LNCaP clone FGC (cell line): ENCODE measurements around the gene RTKN.
A peak's percentile ranks its signal among the peaks of the same experiment; 100 is the strongest.
"Not testable (repeated sequence)": the region's sequence is repeated elsewhere in the genome, so short reads cannot be mapped to it uniquely, and the experiment has no call there.

ENCODE experiments used
- DNase-seq: peaks from one replicate; pipeline ENCODE4 v3.0.0-alpha.2; 2011; ENCODE audit warnings: low read depth
- H3K4me3 ChIP-seq: 2 replicates; pipeline ENCODE4 v1.5.1; 2011; ENCODE audit warnings: mild to moderate bottlenecking, low read depth, low read length, control low read depth
- TF ChIP-seq, protein P1 (sequence below): IDR thresholded peaks from 2 replicates; pipeline ENCODE4 v1.5.1; 2012; ENCODE audit warnings: mild to moderate bottlenecking; ENCODE audit not compliant: control insufficient read depth, insufficient read depth; ENCODE audit errors: extremely low read depth

Gene RTKN

DNA sequence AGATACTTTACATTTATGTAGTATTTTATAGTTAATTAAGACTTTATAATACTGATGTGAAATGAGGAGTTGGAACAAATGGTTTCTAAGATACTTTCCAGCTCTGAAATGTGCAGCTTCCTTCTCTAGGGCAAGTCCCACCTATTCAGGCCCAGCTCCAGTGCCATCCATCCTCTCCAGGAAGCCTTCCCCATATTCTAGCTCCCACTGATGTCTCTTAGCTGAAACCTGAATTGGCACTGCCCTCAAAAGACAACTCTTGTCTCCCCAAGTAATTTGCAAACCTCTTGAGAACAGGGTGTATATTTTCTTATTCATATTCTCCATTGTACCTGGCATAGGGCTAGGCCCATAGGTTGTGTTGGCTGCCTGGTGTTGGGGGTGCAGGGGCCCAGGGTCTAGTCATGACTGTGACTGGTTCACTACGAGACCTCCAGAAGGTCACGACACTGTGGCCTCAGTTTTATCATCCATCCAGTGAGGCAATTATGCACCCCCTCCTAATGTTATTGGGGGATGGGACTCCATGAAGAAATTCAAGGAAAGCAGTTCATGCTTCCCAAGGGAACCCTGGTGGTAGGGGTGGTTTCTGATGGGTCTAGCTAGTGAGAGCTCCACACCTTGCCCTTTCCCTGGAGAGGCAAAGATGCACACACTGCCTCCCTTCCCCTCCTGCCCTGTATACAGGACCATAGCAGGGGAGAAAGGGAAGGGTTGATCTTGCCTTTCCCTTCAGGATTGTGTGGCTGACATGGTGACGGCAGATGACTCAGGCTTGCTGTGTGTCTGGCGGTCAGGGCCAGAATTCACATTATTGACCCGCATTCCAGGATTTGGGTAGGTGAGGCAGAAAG, 17.4 kb downstream of the RTKN start:
- DNase-seq: no peak
- no peak overlapping the region for H3K4me3 ChIP-seq
- TF ChIP-seq, protein P1, sequence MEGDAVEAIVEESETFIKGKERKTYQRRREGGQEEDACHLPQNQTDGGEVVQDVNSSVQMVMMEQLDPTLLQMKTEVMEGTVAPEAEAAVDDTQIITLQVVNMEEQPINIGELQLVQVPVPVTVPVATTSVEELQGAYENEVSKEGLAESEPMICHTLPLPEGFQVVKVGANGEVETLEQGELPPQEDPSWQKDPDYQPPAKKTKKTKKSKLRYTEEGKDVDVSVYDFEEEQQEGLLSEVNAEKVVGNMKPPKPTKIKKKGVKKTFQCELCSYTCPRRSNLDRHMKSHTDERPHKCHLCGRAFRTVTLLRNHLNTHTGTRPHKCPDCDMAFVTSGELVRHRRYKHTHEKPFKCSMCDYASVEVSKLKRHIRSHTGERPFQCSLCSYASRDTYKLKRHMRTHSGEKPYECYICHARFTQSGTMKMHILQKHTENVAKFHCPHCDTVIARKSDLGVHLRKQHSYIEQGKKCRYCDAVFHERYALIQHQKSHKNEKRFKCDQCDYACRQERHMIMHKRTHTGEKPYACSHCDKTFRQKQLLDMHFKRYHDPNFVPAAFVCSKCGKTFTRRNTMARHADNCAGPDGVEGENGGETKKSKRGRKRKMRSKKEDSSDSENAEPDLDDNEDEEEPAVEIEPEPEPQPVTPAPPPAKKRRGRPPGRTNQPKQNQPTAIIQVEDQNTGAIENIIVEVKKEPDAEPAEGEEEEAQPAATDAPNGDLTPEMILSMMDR: no peak

DNA sequence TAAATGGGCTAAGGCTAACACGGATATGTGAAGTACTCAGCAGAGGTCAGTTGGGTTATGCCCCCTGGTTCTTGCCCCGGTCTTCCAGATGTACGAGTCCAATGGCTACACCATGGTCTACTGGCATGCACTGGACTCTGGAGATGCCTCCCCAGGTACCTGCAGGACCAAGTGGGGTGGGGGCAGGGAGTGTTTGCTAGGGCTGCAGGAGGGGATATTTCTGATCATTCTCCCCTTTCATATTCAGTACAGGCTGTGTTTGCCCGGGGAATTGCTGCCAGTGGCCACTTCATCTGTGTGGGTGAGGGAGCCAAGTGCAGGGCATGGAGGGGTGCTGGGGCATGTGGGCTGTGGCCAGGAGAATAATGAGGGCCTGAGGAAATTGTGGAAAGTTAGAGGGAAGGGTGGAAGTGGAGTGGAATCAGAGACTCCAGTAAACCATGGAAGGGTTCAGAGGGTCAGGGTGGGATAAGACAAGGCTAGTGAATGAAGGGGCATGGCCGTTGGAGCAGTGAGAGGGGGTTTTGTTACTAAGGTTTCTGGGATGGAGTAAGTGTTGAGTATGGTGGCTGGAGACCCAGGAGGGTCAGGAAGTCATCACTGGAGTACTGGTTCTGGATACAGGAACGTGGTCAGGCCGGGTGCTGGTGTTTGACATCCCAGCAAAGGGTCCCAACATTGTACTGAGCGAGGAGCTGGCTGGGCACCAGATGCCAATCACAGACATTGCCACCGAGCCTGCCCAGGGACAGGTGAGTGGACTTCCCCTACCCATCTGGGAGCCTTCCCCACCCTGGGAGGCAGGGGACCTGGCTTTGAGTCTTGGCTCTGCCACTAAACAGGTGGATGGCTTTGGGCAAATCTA, 18.3 kb downstream of the RTKN start:
- TF ChIP-seq, protein P1: no peak
- H3K4me3 ChIP-seq: no peak overlapping the region
- DNase-seq: no peak

DNA sequence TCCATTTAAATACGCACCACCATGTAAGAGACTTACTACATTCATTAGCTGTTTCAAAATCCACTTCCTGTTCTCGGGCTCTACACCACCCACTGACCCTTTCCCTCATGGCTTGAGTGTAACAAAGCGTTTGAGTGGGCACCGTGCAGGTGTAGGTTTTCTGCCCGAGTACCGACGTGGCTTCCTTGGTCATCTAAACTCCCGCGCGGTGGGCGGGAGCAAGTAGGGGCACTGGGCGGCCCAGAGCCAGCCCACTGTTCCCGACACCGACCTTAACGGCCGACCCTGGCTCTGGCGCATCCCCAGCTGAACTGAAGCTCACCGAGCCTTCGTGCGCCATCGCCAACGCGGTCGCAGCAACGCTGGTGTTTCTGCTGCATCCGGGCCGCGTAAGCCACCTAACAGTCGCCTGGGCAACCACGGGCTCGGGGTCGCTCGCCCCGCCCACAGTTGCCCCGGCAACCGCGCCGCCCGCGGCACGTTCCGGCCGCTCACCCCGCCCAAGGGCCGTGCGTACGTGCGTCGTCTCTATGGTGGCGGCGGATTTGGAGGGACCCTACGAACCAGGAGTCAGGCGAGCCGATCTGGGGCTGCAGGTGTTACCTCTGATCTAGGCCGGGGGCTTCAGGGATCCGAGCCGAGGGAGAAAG, 20.4 kb downstream of the RTKN start, which contains the start of the genes C2orf81 and WDR54:
TSS of gene C2orf81 (minus strand) at position 399 of the 650 bp plus-strand sequence. CDS start at position 340, 59 bp downstream.
TSS of gene WDR54 (plus strand) at position 510 of the 650 bp plus-strand sequence. CDS start 424 bp downstream, outside the sequence.
- DNase-seq: no peak
- H3K4me3 ChIP-seq: peak within 1 kb of the TSS; percentile 62
- TF ChIP-seq, protein P1: no peak

DNA sequence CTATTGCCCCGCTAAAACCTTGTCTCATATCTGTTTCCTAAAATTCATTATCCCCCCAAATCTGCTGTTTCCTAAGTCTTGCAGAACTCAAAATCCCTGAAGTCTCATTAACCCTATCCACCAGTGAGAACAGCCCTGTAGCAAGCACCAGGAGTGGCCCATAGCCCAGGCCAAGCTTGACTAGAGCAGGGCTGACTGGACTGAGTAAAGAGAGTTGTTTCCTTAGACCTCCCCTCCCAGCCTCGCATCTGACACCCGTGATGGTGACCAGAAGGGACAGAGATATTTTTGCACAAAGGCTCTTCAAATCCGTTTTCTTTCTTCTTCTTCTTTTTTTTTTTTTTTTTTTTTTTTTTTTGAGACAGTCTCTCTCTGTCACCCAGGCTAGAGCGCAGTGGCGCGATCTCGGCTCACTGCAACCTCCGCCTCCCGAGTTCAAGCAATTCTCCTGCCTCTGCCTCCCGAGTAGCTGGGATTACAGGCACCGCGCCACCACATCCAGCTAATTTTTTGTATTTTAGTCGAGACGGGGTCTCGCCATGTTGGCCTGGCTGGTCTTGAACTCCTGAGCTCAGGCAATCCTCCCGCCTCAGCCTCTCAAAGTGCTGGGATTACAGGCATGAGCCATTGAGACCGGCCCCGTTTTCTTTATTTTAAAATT, 21.2 kb downstream of the RTKN start:
- peak overlapping the region; percentile 62 for H3K4me3 ChIP-seq
- DNase-seq: not testable (repeated sequence)

DNA sequence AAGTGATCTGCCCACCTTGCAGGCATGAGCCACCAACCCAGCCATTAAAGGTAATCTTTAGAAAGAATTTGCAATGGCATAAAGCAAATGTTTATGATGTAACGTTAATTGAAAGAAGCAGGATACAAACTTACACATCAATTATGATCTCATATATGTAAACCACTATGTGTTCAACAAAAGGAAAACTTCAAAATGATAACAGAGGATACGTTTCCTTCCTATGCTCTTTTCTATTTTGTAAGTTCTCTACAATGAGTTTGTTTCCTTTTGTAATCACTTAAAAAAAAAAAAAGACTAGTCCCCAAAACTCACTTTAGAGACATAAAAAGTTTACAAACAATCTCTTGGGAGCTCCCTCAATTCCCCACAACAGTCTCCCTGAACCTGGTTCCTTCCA, 21.7 kb downstream of the RTKN start:
- H3K4me3 ChIP-seq: no peak overlapping the region
- TF ChIP-seq, protein P1: no peak
- DNase-seq: no peak

DNA sequence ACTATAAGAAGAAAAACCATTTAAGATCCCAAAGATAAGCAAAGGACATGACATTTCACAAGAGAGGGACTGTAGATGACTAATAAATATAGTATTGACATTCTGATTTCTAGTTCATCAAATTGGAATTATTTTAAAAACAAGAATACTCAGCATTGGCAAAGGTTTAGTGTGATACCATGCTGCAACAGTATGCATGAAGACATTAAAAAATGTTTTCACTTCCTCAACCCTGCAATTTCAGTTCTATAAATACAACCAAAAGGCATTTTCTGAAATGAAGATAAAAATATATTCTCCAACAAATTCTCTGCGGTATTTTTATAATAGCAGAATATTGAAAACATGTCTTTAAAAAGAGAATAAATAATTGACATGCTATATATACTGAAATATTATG, 22.4 kb downstream of the RTKN start:
- H3K4me3 ChIP-seq: no peak overlapping the region
- DNase-seq: no peak
- TF ChIP-seq, protein P1: no peak
